GM23248 (cell line): ENCODE measurements around the gene ZNF302.

Source experiments
- EZH2 ChIP-seq: fragments of 200-600 bp; sonication (generic); IDR thresholded peaks from 2 replicates; pipeline ENCODE4 v1.6.1; 2018; ENCODE audit warnings: antibody characterized with exemption, mild to moderate bottlenecking; ENCODE audit not compliant: insufficient read depth, poor library complexity, severe bottlenecking
- EZH2phosphoT487 ChIP-seq: fragments of 200-600 bp; sonication (generic); IDR thresholded peaks from 2 replicates; pipeline ENCODE4 v1.6.1; 2018; ENCODE audit warnings: antibody characterized with exemption, moderate library complexity, mild to moderate bottlenecking, low read depth; ENCODE audit not compliant: insufficient read depth

GRCh38 chr19:34707661-34708060, 30.2 kb downstream of the ZNF302 start:
- TF ChIP-seq EZH2 (no peak), EZH2phosphoT487 (no peak)
